SK-N-SH (cell line): ENCODE data around the gene TBK1.

Experiments used
- CTCF ChIP-seq: fragments of 200-600 bp; sonication (generic); IDR thresholded peaks from 2 replicates; pipeline ENCODE4 v1.6.1; 2017; ENCODE audit warnings: antibody characterized with exemption, mild to moderate bottlenecking, moderate library complexity
- EZH2phosphoT487 ChIP-seq: fragments of 200-600 bp; sonication (generic); IDR thresholded peaks from 2 replicates; pipeline ENCODE4 v1.6.1; 2017; ENCODE audit warnings: low read depth, mixed run types, mild to moderate bottlenecking, antibody characterized with exemption, moderate library complexity, borderline replicate concordance
- FOXJ3 ChIP-seq: sonication (generic); formaldehyde crosslinking; IDR thresholded peaks from 2 replicates; pipeline ENCODE4 v1.5.1; 2020; ENCODE audit warnings: mild to moderate bottlenecking, missing genetic modification reagents
- FOXM1 ChIP-seq: IDR thresholded peaks from 2 replicates; pipeline ENCODE4 v1.4.0; 2012; ENCODE audit warnings: low read depth, mild to moderate bottlenecking
- GATA2 ChIP-seq: sonication (generic); formaldehyde crosslinking; IDR thresholded peaks from 2 replicates; pipeline ENCODE4 v1.5.0; 2020; ENCODE audit warnings: mild to moderate bottlenecking, missing genetic modification reagents
- JUND ChIP-seq: IDR thresholded peaks from 2 replicates; pipeline ENCODE4 v1.4.0; 2012
- POLR2AphosphoS5 ChIP-seq: IDR thresholded peaks from 2 replicates; pipeline ENCODE4 v1.6.1; 2012; ENCODE audit warnings: low read depth, low read length
- RAD21 ChIP-seq: IDR thresholded peaks from 2 replicates; pipeline ENCODE4 v1.6.1; 2012; ENCODE audit warnings: mild to moderate bottlenecking, low read length
- SIN3A ChIP-seq: IDR thresholded peaks from 2 replicates; pipeline ENCODE4 v1.6.1; 2012; ENCODE audit warnings: low read depth, mild to moderate bottlenecking, low read length, moderate library complexity, borderline replicate concordance
- TAF1 ChIP-seq: IDR thresholded peaks from 2 replicates; pipeline ENCODE4 v1.6.1; 2012; ENCODE audit warnings: low read depth, mild to moderate bottlenecking, low read length, moderate library complexity, borderline replicate concordance
- TCF12 ChIP-seq: IDR thresholded peaks from 2 replicates; pipeline ENCODE4 v1.4.0; 2012
- TF ChIP-seq, protein P1 (sequence below): IDR thresholded peaks from 2 replicates; pipeline ENCODE4 v1.6.1; 2012; ENCODE audit warnings: mild to moderate bottlenecking, low read depth, low read length, moderate library complexity
- TF ChIP-seq, protein P2 (sequence below): IDR thresholded peaks from 2 replicates; pipeline ENCODE4 v1.4.0; 2012; ENCODE audit warnings: low read depth, borderline replicate concordance

DNA sequence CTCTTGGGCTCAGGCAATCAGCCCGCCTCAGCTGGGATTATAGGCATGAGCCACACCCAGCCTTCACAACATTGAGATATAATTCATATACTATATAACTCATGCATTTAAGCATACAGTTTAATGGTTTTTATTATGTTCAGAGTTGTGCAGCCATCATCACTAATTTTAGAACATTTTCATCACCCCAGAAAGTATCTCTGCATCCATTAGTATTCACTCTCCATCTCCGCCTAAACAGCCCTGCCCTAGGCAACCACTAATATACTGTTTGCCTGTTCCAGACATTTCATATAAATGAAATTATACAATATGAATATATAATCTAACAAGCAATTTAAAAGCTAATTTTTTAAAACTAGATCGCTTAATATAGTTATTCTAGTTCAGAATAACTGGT is 34.7 kb downstream of the TBK1 start:
- no peak for TF ChIP-seq TAF1
- no peak for TF ChIP-seq JUND
- no peak for TF ChIP-seq CTCF
- TF ChIP-seq TCF12, result no peak
- no peak for TF ChIP-seq SIN3A
- TF ChIP-seq POLR2AphosphoS5, result no peak
- TF ChIP-seq, protein P1, sequence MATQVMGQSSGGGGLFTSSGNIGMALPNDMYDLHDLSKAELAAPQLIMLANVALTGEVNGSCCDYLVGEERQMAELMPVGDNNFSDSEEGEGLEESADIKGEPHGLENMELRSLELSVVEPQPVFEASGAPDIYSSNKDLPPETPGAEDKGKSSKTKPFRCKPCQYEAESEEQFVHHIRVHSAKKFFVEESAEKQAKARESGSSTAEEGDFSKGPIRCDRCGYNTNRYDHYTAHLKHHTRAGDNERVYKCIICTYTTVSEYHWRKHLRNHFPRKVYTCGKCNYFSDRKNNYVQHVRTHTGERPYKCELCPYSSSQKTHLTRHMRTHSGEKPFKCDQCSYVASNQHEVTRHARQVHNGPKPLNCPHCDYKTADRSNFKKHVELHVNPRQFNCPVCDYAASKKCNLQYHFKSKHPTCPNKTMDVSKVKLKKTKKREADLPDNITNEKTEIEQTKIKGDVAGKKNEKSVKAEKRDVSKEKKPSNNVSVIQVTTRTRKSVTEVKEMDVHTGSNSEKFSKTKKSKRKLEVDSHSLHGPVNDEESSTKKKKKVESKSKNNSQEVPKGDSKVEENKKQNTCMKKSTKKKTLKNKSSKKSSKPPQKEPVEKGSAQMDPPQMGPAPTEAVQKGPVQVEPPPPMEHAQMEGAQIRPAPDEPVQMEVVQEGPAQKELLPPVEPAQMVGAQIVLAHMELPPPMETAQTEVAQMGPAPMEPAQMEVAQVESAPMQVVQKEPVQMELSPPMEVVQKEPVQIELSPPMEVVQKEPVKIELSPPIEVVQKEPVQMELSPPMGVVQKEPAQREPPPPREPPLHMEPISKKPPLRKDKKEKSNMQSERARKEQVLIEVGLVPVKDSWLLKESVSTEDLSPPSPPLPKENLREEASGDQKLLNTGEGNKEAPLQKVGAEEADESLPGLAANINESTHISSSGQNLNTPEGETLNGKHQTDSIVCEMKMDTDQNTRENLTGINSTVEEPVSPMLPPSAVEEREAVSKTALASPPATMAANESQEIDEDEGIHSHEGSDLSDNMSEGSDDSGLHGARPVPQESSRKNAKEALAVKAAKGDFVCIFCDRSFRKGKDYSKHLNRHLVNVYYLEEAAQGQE, result no peak
- no peak for TF ChIP-seq FOXM1
- TF ChIP-seq, protein P2, sequence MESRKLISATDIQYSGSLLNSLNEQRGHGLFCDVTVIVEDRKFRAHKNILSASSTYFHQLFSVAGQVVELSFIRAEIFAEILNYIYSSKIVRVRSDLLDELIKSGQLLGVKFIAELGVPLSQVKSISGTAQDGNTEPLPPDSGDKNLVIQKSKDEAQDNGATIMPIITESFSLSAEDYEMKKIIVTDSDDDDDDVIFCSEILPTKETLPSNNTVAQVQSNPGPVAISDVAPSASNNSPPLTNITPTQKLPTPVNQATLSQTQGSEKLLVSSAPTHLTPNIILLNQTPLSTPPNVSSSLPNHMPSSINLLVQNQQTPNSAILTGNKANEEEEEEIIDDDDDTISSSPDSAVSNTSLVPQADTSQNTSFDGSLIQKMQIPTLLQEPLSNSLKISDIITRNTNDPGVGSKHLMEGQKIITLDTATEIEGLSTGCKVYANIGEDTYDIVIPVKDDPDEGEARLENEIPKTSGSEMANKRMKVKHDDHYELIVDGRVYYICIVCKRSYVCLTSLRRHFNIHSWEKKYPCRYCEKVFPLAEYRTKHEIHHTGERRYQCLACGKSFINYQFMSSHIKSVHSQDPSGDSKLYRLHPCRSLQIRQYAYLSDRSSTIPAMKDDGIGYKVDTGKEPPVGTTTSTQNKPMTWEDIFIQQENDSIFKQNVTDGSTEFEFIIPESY, result no peak
- no peak for TF ChIP-seq RAD21
- peak; percentile 29; the same call in 1 of the 2 replicates for TF ChIP-seq GATA2 (CRISPR knock-in tag)
- TF ChIP-seq FOXJ3 (CRISPR knock-in tag), result no peak
- TF ChIP-seq EZH2phosphoT487, result no peak
